ENCODE data around the gene SLC24A1.

- TF ChIP-seq POLR2A (IDR thresholded peaks at IDR 0.05; ENCODE audit: low read depth, low read length) (no peak), POLR2AphosphoS5 (IDR thresholded peaks at IDR 0.05; ENCODE audit: low read depth, low read length) (no peak)
Measured at GRCh38 chr15:65653801-65654521, 32.2 kb downstream of the SLC24A1 start.

Data from GM12891 (cell line).